ENCODE results near the gene PTPN23. TPM values are rescaled to one million over a fixed set of nuclear protein-coding genes. Genes with fewer than 3 reads are reported as not detected.

PTPN23 gene
- total RNA-seq, 2 experiments from 2014 or later, result 30.1 to 34.5 TPM

GRCh38 chr3:47412453-47412756 is 31.6 kb downstream of the PTPN23 start:
- POLR2A ChIA-PET, result no interaction called here

GRCh38 chr3:47412842-47413520 is 32.2 kb downstream of the PTPN23 start:
- ChIA-PET CTCF (interaction anchor here (1.0 to 1.7 kb wide), 2 partner anchors 8 to 31 kb away, joined by 5 to 6 read pairs; no protein-coding TSS in a partner anchor), POLR2A (no interaction called here)

More at GRCh38 chr3:47412453-47412756, 31.6 kb downstream of the PTPN23 start:
- CTCF ChIA-PET, result interaction anchor here (1.7 kb wide), 1 partner anchor 9 kb away, joined by 6 read pairs; no protein-coding TSS in a partner anchor

- ChIA-PET CTCF (interaction anchor here (1.0 to 1.7 kb wide), 2 partner anchors 8 to 32 kb away, joined by 5 to 6 read pairs; no protein-coding TSS in a partner anchor), POLR2A (no interaction called here)
Observed at GRCh38 chr3:47413751-47414150, 32.9 kb downstream of the PTPN23 start.

GRCh38 chr3:47414161-47414564 is 33.3 kb downstream of the PTPN23 start:
- ChIA-PET POLR2A (no interaction called here), CTCF (no interaction called here)

GRCh38 chr3:47414666-47415587 is 34.1 kb downstream of the PTPN23 start:
- POLR2A ChIA-PET, result no interaction called here

GRCh38 chr3:47416041-47416440 is 35.2 kb downstream of the PTPN23 start:
- POLR2A ChIA-PET, result no interaction called here
- CTCF ChIA-PET, result no interaction called here

More at GRCh38 chr3:47414666-47415587, 34.1 kb downstream of the PTPN23 start:
- CTCF ChIA-PET, result no interaction called here

GRCh38 chr3:47418167-47419082 is 37.6 kb downstream of the PTPN23 start:
- ChIA-PET CTCF (no interaction called here), POLR2A (interaction anchor here (0.5 kb wide), 1 partner anchor 217 kb away, joined by 5 read pairs; no protein-coding TSS in a partner anchor)

- CTCF ChIA-PET, result interaction anchor here (1.0 to 2.7 kb wide), 3 partner anchors 15 to 80 kb away, joined by 3 to 35 read pairs (median 5); partner anchors contain the start of gene SCAP
- POLR2A ChIA-PET, result interaction anchor here (0.5 kb wide), 1 partner anchor 218 kb away, joined by 5 read pairs; no protein-coding TSS in a partner anchor
Observed at GRCh38 chr3:47419083-47420043, 38.5 kb downstream of the PTPN23 start.

GRCh38 chr3:47420044-47420430 is 39.2 kb downstream of the PTPN23 start:
- ChIA-PET CTCF (interaction anchor here (1.0 to 2.7 kb wide), 6 partner anchors 13 to 94 kb away, joined by 3 to 35 read pairs (median 6); partner anchors contain the start of genes ELP6 and SCAP), POLR2A (no interaction called here)

- ChIA-PET CTCF (interaction anchor here (0.5 to 2.7 kb wide), 21 partner anchors 8 to 508 kb away, joined by 3 to 35 read pairs (median 4); partner anchors contain the start of genes ELP6 and SCAP), POLR2A (interaction anchor here (0.6 to 1.3 kb wide), 3 partner anchors 11 to 369 kb away, joined by 4 to 8 read pairs (median 5); no protein-coding TSS in a partner anchor)
Observed at GRCh38 chr3:47420511-47421484, 40.0 kb downstream of the PTPN23 start.

- ChIA-PET CTCF (interaction anchor here (0.5 to 2.7 kb wide), 16 partner anchors 8 to 507 kb away, joined by 3 to 35 read pairs (median 4); partner anchors contain the start of gene SCAP), POLR2A (interaction anchor here (1.2 to 1.3 kb wide), 2 partner anchors 13 to 54 kb away, joined by 4 to 5 read pairs; no protein-coding TSS in a partner anchor)
Observed at GRCh38 chr3:47421741-47422649, 41.2 kb downstream of the PTPN23 start.

GRCh38 chr3:47422743-47423142 is 41.9 kb downstream of the PTPN23 start:
- ChIA-PET POLR2A (no interaction called here), CTCF (interaction anchor here (0.5 to 1.5 kb wide), 3 partner anchors 7 to 389 kb away, joined by 3 to 8 read pairs (median 5); no protein-coding TSS in a partner anchor)

GRCh38 chr3:47423548-47424145 is 42.8 kb downstream of the PTPN23 start:
- ChIA-PET POLR2A (no interaction called here), CTCF (interaction anchor here (0.6 to 1.9 kb wide), 2 partner anchors 52 to 84 kb away, joined by 3 to 6 read pairs; partner anchors contain the start of gene SCAP)

GRCh38 chr3:47424434-47425382 is 43.9 kb downstream of the PTPN23 start:
- CTCF ChIA-PET, result interaction anchor here (0.6 to 1.9 kb wide), 2 partner anchors 51 to 83 kb away, joined by 3 to 6 read pairs; partner anchors contain the start of gene SCAP
- POLR2A ChIA-PET, result no interaction called here

Measured in activated CD8-positive, alpha-beta memory T cell treated with anti-CD3 and anti-CD28 coated beads for 36 hours (primary cell).